ENCODE results near the gene RABGAP1. TPM values are rescaled to one million over a fixed set of nuclear protein-coding genes. Genes with fewer than 3 reads are reported as not detected.

Gene RABGAP1
- total RNA-seq, 2 experiments from 2014 or later: 16.8 to 46.6 TPM

GRCh38 chr9:123028973-123029372, 88.2 kb downstream of the RABGAP1 start:
- no peak overlapping the region for H3K27ac ChIP-seq (ENCODE audit: low read depth, low read length, poor library complexity, severe bottlenecking)
- no peak for TF ChIP-seq EZH2phosphoT487 (IDR thresholded peaks at IDR 0.05; ENCODE audit: borderline replicate concordance, low read depth, low read length)
- TF ChIP-seq, protein P1, sequence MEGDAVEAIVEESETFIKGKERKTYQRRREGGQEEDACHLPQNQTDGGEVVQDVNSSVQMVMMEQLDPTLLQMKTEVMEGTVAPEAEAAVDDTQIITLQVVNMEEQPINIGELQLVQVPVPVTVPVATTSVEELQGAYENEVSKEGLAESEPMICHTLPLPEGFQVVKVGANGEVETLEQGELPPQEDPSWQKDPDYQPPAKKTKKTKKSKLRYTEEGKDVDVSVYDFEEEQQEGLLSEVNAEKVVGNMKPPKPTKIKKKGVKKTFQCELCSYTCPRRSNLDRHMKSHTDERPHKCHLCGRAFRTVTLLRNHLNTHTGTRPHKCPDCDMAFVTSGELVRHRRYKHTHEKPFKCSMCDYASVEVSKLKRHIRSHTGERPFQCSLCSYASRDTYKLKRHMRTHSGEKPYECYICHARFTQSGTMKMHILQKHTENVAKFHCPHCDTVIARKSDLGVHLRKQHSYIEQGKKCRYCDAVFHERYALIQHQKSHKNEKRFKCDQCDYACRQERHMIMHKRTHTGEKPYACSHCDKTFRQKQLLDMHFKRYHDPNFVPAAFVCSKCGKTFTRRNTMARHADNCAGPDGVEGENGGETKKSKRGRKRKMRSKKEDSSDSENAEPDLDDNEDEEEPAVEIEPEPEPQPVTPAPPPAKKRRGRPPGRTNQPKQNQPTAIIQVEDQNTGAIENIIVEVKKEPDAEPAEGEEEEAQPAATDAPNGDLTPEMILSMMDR (conservative IDR thresholded peaks at IDR 0.05; ENCODE audit: low read length): no peak
- no peaks in the 10 kb centered on the region for H3K9me2 ChIP-seq (ENCODE audit: insufficient read depth, low read length)
- CTCF ChIA-PET (ENCODE audit: unreplicated experiment): no interaction called here
- no peaks in the 10 kb centered on the region for H3K79me2 ChIP-seq (ENCODE audit: insufficient read depth, low read depth, low read length)
- H3K4me3 ChIP-seq (ENCODE audit: low read depth, low read length, poor library complexity, severe bottlenecking): no peak overlapping the region
- H2AFZ ChIP-seq (ENCODE audit: low read length): no peak overlapping the region
- no peaks in the 10 kb centered on the region for H4K20me1 ChIP-seq (ENCODE audit: insufficient read depth, low read length)
- peaks cover 6% of the 10 kb centered on the region for H3K4me1 ChIP-seq (ENCODE audit: insufficient read depth, low read length, poor library complexity, severe bottlenecking)
- no peaks in the 10 kb centered on the region for H3K9me3 ChIP-seq (ENCODE audit: low read length)
- DNase-seq (ENCODE audit: low spot score): no peak
- BruUV-seq (replicated peaks): no TSS peak
- peaks cover 35% of the 10 kb centered on the region for H3K36me3 ChIP-seq (ENCODE audit: insufficient read depth, low read length)
- no peak overlapping the region for H3K4me2 ChIP-seq (ENCODE audit: low read length)
- POLR2A ChIA-PET: interaction anchor here (0.6 to 1.7 kb wide), 4 partner anchors 9 to 70 kb away, joined by 3 to 4 read pairs (median 3); no protein-coding TSS in a partner anchor
- intact Hi-C loops (cut with micrococcal nuclease; ENCODE audit: unreplicated experiment): no loop called here

GRCh38 chr9:123031963-123032362, 91.1 kb downstream of the RABGAP1 start:
- Histone ChIP-seq H3K27ac (ENCODE audit: low read depth, low read length, poor library complexity, severe bottlenecking) (no peak overlapping the region), H2AFZ (ENCODE audit: low read length) (no peak overlapping the region), H3K4me1 (ENCODE audit: insufficient read depth, low read length, poor library complexity, severe bottlenecking) (peaks cover 6% of the 10 kb centered on the region), H3K9me2 (ENCODE audit: insufficient read depth, low read length) (no peaks in the 10 kb centered on the region), H4K20me1 (ENCODE audit: insufficient read depth, low read length) (no peaks in the 10 kb centered on the region), H3K9me3 (ENCODE audit: low read length) (no peaks in the 10 kb centered on the region), H3K79me2 (ENCODE audit: insufficient read depth, low read depth, low read length) (no peaks in the 10 kb centered on the region), H3K4me2 (ENCODE audit: low read length) (no peak overlapping the region), H3K36me3 (ENCODE audit: insufficient read depth, low read length) (peaks cover 21% of the 10 kb centered on the region; the same call in 1 of the 2 replicates), H3K4me3 (ENCODE audit: low read depth, low read length, poor library complexity, severe bottlenecking) (no peak overlapping the region)
- POLR2A ChIA-PET: no interaction called here
- CTCF ChIA-PET (ENCODE audit: unreplicated experiment): no interaction called here
- DNase-seq (ENCODE audit: low spot score): no peak
- TF ChIP-seq, protein P1 (conservative IDR thresholded peaks at IDR 0.05; ENCODE audit: low read length): no peak
- TF ChIP-seq EZH2phosphoT487 (IDR thresholded peaks at IDR 0.05; ENCODE audit: borderline replicate concordance, low read depth, low read length): no peak
- intact Hi-C loops (cut with micrococcal nuclease; ENCODE audit: unreplicated experiment): no loop called here
- no TSS peak for BruUV-seq (replicated peaks)

DNA sequence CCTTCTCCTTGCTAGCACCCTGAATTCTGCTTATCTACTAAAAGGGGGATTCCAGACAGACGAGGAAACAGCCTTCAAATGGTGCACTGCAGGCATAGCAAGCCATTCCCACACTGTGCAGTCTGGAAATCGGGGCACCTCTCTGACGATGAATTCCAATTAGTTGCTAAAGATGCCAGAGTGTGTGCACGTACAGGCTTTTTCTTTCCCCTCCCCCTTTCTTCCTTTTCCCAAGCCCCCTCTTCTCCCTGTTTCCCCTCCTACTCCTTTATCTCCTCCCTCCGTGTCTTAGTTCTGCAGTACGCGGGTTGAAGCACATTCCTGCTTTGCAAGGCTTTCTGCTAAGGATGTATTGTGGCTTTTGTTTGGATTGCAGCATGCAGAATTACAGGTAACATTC, 92.5 kb downstream of the RABGAP1 start, which contains the start of gene GPR21:
Gene GPR21, plus strand, starts transcription at position 316 of the 400 bp plus-strand sequence. CDS start 900 bp downstream, outside the sequence.
- H3K27ac ChIP-seq (ENCODE audit: low read depth, low read length, poor library complexity, severe bottlenecking): no peak within 1 kb of the TSS
- no peaks in the 10 kb centered on the region for H3K79me2 ChIP-seq (ENCODE audit: insufficient read depth, low read depth, low read length)
- no peaks in the 10 kb centered on the region for H3K4me1 ChIP-seq (ENCODE audit: insufficient read depth, low read length, poor library complexity, severe bottlenecking)
- CTCF ChIA-PET (ENCODE audit: unreplicated experiment): no interaction called here
- no peaks in the 10 kb centered on the region for H3K9me3 ChIP-seq (ENCODE audit: low read length)
- DNase-seq (ENCODE audit: low spot score): no peak
- POLR2A ChIA-PET: no interaction called here
- TF ChIP-seq EZH2phosphoT487 (IDR thresholded peaks at IDR 0.05; ENCODE audit: borderline replicate concordance, low read depth, low read length): no peak
- TF ChIP-seq, protein P1 (conservative IDR thresholded peaks at IDR 0.05; ENCODE audit: low read length): no peak
- H3K9me2 ChIP-seq (ENCODE audit: insufficient read depth, low read length): no peaks in the 10 kb centered on the region
- H3K4me3 ChIP-seq (ENCODE audit: low read depth, low read length, poor library complexity, severe bottlenecking): no peak within 1 kb of the TSS
- no TSS peak for BruUV-seq (replicated peaks)
- intact Hi-C loops (cut with micrococcal nuclease; ENCODE audit: unreplicated experiment): no loop called here
- H2AFZ ChIP-seq (ENCODE audit: low read length): no peak within 1 kb of the TSS
- H3K36me3 ChIP-seq (ENCODE audit: insufficient read depth, low read length): peaks cover 7% of the 10 kb centered on the region; the same call in 1 of the 2 replicates
- H3K4me2 ChIP-seq (ENCODE audit: low read length): no peak within 1 kb of the TSS
- no peaks in the 10 kb centered on the region for H4K20me1 ChIP-seq (ENCODE audit: insufficient read depth, low read length)
